Kidney epithelial cell (primary cell): ENCODE measurements around the gene DUSP28. TPM values are rescaled to one million over a fixed set of nuclear protein-coding genes. Genes with fewer than 3 reads are reported as not detected.

ENCODE experiments used
- DNase-seq: peaks from one replicate; pipeline ENCODE4 v3.0.0-alpha.2; 2010; ENCODE audit warnings: low read depth
- H3K27me3 ChIP-seq: 2 replicates; pipeline ENCODE4 v1.6.0; 2011; ENCODE audit warnings: low read length; ENCODE audit not compliant: control insufficient read depth, insufficient read depth
- H3K36me3 ChIP-seq: 2 replicates; pipeline ENCODE4 v1.5.1; 2011; ENCODE audit warnings: low read length; ENCODE audit not compliant: control insufficient read depth, insufficient read depth
- H3K4me3 ChIP-seq: 2 replicates; pipeline ENCODE4 v1.5.1; 2011; ENCODE audit warnings: low read depth, mild to moderate bottlenecking, control low read depth, low read length
- total RNA-seq: library from RNA; depleted of rRNA; stranded (reverse); fragments of >200 nt; gene quantifications from 2 replicates; pipeline ENCODE4 v1.2.3, GENCODE V29; 2015
- TF ChIP-seq, protein P1 (sequence below): IDR thresholded peaks from 2 replicates; pipeline ENCODE4 v1.5.1; 2011; ENCODE audit warnings: mild to moderate bottlenecking, moderate library complexity, low read length, control low read depth, inconsistent platforms; ENCODE audit not compliant: insufficient read depth, poor library complexity, severe bottlenecking

DUSP28 gene
- total RNA-seq, 1 donor from 2014 or later, result 7.6 TPM

DNA sequence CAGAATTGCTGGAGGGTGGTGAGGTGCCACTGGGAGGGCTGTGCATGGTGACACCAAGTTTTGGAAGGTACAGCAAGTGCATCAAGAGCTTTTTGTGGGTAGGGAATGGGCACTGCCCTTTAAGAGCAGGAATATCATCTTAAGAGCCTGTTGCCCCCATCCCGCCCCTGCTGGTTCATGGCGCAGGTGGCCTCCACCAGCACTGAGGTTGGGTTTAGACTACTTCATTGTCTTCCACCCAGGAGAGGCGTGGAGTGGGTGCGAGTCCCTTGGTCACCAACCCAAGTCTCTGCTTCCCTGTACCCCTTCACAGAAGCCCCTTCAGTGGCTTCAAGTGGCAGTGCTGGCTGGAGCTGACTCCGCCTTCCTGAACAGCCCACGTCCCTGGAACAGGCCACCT, 15.9 kb downstream of the DUSP28 start:
- H3K27me3 ChIP-seq, result no peaks in the 10 kb centered on the region
- no peak overlapping the region for H3K4me3 ChIP-seq
- DNase-seq, result no peak
- TF ChIP-seq, protein P1, sequence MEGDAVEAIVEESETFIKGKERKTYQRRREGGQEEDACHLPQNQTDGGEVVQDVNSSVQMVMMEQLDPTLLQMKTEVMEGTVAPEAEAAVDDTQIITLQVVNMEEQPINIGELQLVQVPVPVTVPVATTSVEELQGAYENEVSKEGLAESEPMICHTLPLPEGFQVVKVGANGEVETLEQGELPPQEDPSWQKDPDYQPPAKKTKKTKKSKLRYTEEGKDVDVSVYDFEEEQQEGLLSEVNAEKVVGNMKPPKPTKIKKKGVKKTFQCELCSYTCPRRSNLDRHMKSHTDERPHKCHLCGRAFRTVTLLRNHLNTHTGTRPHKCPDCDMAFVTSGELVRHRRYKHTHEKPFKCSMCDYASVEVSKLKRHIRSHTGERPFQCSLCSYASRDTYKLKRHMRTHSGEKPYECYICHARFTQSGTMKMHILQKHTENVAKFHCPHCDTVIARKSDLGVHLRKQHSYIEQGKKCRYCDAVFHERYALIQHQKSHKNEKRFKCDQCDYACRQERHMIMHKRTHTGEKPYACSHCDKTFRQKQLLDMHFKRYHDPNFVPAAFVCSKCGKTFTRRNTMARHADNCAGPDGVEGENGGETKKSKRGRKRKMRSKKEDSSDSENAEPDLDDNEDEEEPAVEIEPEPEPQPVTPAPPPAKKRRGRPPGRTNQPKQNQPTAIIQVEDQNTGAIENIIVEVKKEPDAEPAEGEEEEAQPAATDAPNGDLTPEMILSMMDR, result no peak
- no peaks in the 10 kb centered on the region for H3K36me3 ChIP-seq

DNA sequence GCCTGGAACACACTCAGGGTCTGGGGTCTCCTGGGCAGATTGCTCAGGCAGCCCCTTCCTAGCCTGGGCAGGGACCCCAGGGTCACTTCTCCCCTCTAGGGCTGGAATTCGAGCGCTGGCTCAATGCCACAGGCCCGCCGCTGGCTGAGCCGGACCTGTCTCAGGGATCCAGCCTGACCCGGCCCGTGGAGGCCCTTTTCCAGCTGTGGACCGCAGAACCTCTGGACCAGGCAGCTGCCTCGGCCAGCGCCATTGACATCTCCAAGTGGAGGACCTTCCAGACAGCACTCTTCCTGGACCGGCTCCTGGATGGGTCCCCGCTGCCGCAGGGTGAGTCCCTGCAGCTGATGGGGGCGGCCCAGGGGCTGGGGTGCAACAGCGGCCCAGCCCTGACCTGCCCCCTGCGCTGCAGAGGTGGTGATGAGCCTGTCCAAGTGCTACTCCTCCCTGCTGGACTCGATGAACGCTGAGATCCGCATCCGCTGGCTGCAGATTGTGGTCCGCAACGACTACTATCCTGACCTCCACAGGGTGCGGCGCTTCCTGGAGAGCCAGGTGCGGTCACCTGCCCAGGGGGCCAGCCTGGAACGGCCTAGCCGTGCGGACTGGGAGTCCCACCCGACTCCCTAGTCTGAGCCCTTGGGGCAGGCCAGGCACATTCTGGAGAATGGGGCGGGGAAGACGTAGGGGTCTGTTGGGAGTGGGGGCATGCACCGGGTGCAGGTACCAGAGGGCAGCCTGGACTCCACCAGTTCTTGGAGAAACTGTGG, 16.5 kb downstream of the DUSP28 start:
- TF ChIP-seq, protein P1, result no peak
- Histone ChIP-seq H3K4me3 (no peak overlapping the region), H3K27me3 (no peaks in the 10 kb centered on the region), H3K36me3 (no peaks in the 10 kb centered on the region)
- no peak for DNase-seq

DNA sequence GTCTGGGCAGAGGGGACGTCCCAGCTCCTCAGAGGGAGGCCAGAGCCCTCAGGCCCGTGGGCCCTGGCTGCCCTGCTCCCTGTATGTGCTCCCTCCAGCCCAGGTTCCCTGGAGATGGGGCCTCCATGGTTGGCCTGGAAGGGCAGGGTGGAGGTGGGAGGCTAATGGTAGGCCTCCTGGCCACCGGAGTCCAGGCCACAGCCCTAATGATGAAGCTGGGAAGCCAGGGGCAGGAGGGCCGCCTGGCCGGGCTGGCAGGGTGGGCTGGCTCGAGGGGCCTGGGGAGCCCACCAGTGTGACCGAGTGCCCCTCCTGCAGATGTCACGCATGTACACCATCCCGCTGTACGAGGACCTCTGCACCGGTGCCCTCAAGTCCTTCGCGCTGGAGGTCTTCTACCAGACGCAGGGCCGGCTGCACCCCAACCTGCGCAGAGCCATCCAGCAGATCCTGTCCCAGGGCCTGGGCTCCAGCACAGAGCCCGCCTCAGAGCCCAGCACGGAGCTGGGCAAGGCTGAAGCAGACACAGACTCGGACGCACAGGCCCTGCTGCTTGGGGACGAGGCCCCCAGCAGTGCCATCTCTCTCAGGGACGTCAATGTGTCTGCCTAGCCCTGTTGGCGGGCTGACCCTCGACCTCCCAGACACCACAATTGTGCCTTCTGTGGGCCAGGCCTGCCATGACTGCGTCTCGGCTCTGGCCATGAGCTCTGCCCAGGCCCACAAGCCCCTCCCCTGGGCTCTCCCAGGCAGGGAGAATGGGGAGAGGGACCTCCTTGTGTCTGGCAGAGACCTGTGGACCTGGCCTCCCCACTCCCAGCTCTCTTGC, 17.3 kb downstream of the DUSP28 start:
- no peak for DNase-seq
- Histone ChIP-seq H3K36me3 (no peaks in the 10 kb centered on the region), H3K4me3 (no peak overlapping the region), H3K27me3 (no peaks in the 10 kb centered on the region)
- TF ChIP-seq, protein P1, result no peak

GRCh38 chr2:240578110-240578450, 17.9 kb downstream of the DUSP28 start:
- H3K27me3 ChIP-seq, result no peaks in the 10 kb centered on the region
- no peaks in the 10 kb centered on the region for H3K36me3 ChIP-seq
- TF ChIP-seq, protein P1, result no peak
- H3K4me3 ChIP-seq, result no peak overlapping the region
- no peak for DNase-seq

DNA sequence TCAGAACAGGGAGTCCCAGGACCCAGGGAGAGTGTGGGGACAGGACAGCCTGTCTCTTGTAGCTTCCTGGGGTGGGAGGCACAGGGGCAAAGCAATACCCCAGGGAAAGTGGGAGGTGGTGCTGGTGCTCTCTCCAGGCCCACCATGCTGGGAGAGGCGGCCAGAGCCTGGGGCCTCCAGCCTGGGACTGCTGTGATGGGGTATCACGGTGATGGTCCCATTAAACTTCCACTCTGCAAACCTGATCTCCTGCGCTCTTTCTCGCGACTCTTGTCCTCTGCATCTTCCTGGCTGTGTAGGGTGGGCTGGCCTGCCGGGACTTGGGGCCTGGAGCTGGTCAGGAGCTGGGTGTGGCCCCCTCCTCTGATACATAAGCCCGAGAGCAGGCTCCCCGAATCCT, 18.3 kb downstream of the DUSP28 start:
- no peaks in the 10 kb centered on the region for H3K27me3 ChIP-seq
- H3K4me3 ChIP-seq, result no peak overlapping the region
- DNase-seq, result no peak
- no peaks in the 10 kb centered on the region for H3K36me3 ChIP-seq
- TF ChIP-seq, protein P1, result no peak
